HG02623 (cell line): ENCODE data around the gene FAM53B.

Source experiments
- ATAC-seq: cut with Tn5 transposase; IDR thresholded peaks from one replicate; pipeline ENCODE4 v1.9.1; 2021; ENCODE audit warnings: moderate library complexity; ENCODE audit not compliant: unreplicated experiment

Gene FAM53B

GRCh38 chr10:124681626-124682552, 62.3 kb downstream of the FAM53B start:
- ATAC-seq: no peak

GRCh38 chr10:124681091-124681490, 63.1 kb downstream of the FAM53B start:
- ATAC-seq: no peak

- no peak for ATAC-seq
Observed at GRCh38 chr10:124680675-124681074, 63.5 kb downstream of the FAM53B start.

DNA sequence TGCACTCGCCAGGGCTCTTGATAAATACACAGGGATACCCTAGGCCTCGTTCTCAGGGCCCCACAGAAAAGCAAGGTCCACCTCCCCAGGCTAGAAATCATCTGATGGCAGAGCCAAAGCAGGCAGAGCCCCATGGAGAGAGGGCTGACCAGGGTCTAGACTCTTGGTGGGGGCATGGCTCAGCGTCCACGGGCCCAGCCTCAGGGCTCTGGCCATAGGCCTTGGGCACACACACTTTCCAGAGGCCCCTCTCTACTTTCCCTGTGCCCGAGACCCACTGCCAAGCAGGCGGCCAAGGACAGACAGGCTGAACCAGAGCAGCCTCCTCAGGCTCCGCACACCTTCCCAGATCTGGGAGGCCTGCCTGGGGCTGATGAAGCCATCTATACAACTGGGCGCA, 64.8 kb downstream of the FAM53B start:
- ATAC-seq: no peak

DNA sequence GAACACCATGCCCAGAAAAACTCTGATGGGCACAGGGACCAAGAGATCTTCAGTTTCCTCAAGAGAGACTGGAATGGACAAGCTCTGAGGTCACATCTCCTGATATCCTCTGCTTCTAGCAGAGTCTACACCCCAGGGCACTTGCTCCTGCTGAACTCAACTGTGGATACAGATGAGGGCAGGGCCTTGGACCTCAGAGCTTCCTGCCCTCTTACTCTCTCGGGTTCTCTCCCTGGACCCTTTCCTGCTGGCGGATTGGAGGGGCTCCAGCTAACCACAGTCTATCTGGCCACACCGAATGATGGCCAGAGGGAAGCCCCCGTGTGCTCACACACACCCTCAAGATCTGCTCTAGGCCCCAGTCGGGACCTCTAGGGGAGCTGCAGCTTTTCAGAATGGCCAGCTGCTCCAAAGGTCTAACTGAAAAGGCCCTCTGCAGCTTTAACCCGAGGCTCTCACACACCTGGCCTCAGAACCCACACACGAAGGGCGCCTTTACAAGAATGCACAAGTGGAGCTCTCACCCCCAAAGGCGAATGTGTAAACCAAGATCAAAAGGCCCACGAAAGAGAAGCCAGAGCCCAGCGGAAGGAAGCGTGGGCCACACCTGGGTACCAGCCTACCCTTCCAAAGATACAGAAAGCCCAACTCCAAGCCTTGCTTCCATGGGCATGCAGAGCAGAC, 65.5 kb downstream of the FAM53B start:
- ATAC-seq: no peak

DNA sequence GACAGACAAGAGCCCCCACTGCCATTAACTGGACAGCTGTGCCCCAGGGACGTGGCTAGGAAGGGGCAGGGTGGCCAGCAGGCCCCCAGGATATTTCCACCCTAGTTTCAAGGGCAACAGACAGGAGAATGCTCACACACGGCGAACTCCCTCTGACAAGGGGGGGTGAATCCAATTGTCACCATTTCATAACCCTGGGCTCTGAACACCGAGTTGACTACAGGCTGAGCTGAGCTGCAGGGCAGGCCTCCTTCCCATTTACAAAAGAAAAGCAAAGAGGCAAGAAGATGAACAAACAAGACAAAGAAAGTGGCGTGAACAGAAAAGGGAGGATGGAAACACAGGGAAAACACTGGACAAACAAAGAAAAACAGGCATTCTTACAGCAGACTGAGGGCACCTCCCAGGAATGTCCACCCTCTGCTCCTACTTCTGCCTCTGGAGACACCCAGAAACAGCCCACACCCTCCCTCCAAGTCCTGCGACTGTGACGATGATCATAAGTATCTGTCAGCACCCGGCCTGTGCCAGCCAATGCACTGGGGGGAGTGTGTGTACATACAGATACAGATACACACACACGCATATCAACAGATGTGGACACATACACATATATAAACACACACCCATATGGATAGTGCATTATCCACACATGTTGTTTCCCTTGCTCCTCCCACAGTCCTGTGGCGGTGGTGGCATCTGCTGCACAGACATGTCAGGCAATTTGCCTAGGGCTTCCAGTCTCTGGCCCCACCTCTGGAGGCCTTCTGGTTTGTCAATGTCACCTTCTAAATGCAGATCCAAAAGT, 66.2 kb downstream of the FAM53B start:
- ATAC-seq: no peak

DNA sequence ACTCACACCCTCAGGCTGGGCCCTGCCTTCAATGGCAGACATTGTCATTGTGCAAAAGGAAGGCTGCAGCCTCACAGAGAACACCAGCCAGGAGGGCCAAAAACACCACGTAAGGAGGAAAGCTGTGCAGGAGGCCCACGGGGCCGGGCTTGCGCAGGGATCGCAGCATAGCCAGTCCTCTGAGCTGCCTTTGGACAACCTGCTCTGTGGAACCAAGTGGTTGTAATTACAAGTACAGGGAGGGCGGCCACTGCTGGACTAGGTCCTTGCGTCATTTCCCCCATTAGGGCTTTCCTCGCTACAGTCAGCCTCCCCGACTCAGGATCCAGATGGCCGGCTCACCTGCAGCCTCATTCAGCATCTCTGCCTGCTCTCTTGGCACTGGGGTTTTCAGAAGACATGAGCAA, 66.9 kb downstream of the FAM53B start:
- no peak for ATAC-seq

- no peak for ATAC-seq
Observed at GRCh38 chr10:124676416-124677062, 67.6 kb downstream of the FAM53B start.

DNA sequence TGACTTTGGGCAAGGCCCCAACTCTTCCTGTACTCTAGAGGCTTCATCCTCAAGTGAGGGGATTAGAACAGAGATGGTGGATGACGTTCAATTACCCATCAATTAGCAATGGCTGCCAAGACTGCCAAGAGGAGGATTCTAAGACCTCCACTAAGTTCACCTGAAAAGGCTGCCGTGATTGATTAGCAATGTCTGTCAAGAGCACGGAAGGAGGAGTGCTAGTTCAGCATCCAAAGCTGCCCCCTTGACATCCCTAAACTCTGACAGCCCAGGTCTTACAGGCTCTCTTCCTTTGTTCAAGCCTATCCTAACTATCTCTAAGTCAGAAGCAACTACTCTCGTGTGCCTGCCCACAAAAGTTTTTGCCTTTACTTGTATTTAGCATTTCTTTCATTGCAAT, 68.4 kb downstream of the FAM53B start:
- ATAC-seq: no peak

- ATAC-seq: no peak
Observed at GRCh38 chr10:124675261-124675660, 68.9 kb downstream of the FAM53B start.

GRCh38 chr10:124674768-124675222, 69.4 kb downstream of the FAM53B start:
- ATAC-seq: no peak

- no peak for ATAC-seq
Observed at GRCh38 chr10:124672181-124672638, 72.0 kb downstream of the FAM53B start.

- no peak for ATAC-seq
Observed at GRCh38 chr10:124671486-124672075, 72.6 kb downstream of the FAM53B start.

DNA sequence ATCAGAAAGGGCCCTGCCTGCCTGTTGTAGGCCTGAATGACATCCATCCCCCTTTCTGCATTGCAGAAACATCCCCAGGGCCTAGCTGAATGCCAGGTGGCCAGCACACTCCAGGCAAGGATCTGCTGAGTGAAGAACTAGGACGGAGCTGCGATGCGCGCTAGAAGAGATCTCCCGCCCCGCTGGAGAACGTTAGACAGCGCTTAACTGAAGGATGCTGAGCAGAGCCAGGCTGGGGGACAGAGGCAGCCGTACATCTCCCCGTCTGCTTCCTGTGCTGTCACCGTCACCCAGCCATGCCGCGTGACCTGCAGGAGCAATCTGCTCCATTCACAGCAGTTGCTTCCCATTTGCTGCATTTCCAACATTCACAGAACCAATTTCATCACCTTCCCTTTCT, 73.3 kb downstream of the FAM53B start:
- ATAC-seq: no peak

DNA sequence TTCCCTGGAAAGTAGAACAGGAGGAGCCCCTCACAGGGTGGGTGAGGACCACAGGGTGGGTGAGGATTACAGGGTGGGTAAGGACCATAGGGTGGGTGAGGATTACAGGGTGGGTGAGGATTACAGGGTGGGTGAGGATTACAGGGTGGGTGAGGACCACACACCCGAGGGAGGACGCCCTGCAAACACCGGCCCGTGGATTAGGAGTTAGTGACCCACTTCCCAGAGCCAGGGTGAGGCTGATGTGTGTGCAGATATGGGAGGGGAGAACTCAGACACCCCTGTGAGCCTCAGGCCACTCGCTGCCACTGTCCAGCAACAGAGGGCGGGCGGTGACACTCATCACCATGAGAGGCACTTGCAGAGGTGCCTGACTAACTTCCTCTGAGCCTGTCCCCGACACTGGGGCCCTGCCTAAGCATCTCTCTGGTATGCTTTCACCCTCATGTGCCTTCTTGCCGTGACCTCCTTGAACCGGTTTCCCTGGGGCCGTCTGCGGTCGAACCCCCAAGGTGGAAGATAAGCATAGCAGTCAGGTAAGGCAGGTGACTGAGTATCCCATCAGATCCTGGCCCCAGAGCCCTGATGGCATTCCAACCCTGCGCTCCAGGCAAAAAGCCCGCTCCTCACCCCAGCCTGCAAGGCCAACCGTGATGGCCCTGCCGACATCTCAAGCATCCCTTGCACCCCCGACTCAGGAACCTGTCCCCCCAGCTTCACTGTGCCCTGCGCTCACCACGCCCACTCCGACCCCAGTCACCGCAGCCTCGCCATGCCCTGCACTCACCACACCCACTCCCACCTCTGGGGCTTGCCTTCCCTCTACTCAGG, 74.1 kb downstream of the FAM53B start:
- ATAC-seq: no peak

GRCh38 chr10:124669141-124669823, 74.9 kb downstream of the FAM53B start:
- ATAC-seq: no peak

GRCh38 chr10:124668517-124669051, 75.6 kb downstream of the FAM53B start:
- ATAC-seq: no peak
